Effector CD8-positive, alpha-beta T cell (primary cell): Measurements from ENCODE around the gene PBOV1.

ENCODE experiments used
- DNase-seq: peaks from one replicate; lab custom pipeline; 2025; lab: John Stamatoyannopoulos, UW
- total RNA-seq, 4 experiments: gene quantifications; one replicate each; lab custom pipeline; 2026; lab: John Stamatoyannopoulos, UW

The PBOV1 gene
- total RNA-seq, result 0 reads per million in 4 experiments

DNA sequence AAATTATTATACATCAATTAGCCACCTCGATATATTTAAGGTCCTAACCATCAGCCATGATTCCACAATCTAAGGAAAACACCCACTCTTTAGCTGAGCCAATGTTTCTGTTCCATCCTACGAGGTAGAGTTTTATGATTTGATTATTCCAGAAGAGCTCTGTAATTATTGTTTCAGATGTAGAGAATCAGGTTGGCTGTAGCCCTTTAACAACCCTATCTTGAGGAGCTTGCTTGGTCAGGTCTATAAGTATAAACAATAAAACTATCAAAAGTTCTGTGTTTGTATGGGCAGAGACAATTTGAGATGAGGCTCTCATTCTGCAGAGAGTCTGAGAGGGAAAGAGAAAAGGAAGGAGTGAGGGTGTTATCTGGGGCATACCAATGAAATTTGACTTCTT, at the start of gene PBOV1:
Gene PBOV1 (minus strand): TSS at position 43 of the 400 bp plus-strand sequence. CDS start 96 bp downstream, outside the sequence.
- DNase-seq, result no peak

DNA sequence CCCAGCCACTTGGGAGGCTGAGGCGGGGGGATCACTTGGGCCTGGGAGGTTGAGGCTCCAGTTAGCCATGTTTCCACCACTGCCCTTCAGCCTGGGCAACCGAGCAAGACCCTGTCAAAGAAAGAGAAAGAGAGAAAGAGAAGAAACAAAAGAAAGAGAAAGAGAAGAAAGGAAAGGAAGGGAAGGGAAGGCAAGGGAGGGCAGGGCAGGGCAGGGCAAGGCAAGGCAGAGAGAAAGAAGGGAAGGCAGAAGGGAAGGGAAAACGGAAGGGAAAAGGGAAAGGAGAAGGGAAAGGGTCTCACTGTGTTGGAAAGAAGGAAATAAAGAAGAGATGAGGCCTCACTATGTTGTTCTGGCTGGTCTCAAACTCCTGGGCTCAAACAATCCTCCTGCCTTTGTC, 47.8 kb upstream of the PBOV1 start:
- no peak for DNase-seq

DNA sequence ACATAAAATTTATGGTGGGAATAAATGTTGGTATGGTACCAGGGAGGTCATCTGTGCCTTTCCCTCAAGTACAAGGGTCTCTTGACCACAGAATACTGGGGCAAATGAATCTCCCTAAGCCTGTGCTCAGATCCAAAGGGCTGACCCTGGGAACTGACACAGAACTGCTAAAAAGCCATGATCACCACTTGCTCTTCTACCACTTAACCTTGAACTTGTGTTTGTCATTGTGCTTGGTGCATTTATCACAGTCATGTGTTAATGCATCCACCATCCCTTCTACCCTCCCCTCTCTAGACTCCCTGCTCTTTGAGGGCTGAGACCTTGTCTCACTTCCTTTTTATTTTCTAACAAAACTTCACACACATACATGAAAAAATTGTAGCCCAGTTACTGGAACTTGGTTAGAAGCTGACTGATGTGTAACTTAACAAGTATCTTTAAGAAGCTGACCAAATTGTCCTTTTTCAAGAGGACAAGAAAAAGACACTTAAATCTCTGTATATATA, 46.1 kb upstream of the PBOV1 start:
- DNase-seq, result no peak

DNA sequence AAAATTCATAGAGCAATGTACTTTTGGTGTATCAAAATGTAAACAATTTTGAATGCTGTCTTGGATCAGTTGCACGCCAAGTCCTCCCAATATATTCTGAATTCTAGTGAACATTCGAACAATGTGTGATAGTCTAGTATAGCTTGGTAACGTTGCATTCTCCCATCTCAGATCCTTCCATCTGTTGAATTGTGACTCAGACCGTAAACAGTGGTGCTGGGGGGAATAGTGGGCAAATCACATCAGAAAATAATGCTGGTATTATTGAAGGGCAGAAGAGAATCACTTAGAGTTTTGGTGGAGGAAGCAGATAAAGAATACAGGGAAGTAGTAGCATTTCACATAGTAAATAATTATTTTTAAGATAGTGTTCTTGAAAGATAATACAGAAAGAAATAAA, 45.7 kb upstream of the PBOV1 start:
- no peak for DNase-seq

DNA sequence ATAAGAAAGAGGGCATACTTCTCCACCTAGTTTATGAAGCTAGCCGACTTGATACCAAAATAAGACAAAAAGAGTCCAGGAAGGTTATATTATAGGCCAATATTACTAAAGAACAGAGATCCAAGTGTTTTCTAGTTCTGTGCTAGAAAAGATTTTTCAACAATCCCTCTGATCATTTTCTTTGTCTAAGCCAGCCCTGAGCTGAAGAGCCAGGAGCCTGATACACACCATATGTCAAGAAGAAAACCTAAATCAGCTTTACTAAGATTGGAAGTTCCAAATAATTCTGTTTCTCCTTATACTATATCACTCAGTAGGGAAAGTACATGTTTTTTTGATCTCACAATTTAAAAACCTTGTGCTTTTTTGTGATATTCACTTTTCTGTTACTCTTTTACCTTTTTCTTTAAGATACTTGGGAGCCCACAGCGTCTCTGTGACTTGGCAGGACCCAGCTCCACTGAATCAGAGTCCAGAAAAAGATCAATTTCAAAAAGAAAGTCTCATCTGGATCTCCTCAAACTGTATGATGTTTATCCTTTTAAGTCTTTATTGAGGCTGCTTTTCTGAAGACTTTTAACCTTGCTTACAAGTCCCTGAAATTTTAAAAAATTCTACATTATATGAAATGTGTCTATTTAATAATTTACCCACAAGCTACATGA, 43.0 kb upstream of the PBOV1 start:
- no peak for DNase-seq

DNA sequence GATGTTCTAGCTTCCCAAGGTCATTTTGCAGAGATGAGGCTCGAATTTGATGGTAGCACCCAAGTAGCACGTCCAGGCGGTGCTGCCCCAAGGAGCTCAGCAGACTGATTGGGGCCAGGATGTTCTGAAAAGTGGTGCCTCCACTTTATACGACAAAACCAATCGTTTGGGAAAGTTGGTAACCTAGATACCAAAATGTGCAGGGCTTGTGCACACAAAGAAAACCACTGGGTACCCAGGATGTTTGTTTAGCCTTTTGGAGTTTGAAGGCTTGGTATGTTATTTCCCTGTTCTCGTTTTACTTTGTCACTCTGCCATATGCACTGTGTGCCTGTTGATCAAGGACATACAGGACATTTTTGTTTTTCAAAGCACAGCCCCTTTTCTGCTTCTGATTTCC, 40.7 kb upstream of the PBOV1 start:
- DNase-seq, result no peak

DNA sequence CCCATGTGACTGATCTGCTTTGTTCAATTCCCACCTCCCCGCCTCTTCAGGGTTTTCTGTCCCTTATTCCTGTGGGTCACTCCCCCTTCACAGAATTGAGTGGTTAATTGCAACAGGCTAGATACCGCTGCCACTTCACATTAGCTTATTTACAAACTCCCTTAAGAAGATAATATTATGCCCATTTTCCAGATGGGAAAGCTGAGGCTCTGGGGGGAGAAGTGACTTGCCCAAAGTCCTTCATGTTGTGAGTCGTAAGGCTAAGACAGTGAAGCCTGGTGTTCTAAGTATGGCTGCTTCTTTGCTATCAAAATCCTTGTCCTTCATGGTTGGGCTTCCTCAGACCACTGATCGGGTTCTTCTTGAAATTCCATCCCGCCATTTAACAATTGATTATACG, 39.9 kb upstream of the PBOV1 start:
- no peak for DNase-seq

DNA sequence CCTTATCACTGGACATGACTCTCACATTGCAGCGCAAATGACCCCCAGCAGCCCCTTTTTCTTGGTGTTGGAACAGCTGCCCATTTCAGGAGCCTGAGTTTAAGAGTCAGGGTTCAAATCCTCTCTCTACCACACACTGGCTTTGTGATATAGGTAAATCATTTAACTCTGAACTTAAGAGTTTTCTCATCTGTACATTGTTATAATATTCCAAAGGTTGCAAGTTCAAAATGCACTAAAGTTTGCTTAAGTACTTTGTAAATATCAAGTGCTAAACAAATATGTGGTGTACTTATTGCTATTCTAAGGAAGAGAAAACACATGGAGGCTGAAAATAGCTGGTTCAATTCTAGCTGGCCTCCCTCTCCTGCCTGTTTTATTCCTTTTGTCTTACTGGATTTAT, 39.3 kb upstream of the PBOV1 start:
- DNase-seq, result no peak

DNA sequence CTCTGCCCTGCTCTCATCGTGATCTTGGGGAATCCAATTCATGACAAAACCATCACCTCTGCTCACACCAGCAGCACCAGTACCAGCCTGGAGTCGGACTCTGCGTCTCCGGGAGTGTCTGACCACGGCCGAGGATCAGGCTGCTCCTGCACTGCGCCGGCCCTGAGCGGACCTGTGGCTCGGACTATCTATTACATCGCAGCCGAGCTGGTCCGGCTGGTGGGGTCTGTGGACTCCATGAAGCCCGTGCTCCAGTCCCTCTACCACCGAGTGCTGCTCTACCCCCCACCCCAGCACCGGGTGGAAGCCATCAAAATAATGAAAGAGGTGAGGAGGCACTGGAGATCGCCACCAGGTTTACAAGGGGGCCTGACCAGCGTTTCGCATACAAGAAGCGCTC, 37.2 kb upstream of the PBOV1 start:
- DNase-seq, result no peak

DNA sequence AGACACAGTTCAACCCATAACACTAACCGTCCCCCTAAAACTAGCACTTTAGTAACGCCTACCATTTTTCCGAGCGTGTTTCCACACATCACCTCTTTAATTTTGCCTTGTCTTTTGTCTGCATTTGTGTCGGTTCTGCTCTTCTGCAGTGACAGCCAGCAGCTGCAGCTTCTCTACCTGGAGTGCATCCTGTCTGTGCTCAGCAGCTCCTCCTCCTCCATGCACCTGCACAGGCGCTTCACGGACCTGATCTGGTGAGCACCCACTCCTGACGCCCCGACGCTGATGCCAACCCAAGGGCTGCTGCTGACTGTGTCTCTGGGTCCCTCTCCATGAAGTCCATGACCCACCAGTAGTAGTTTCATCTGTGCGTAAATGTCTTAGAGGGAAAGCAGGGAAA, 35.4 kb upstream of the PBOV1 start:
- no peak for DNase-seq

DNA sequence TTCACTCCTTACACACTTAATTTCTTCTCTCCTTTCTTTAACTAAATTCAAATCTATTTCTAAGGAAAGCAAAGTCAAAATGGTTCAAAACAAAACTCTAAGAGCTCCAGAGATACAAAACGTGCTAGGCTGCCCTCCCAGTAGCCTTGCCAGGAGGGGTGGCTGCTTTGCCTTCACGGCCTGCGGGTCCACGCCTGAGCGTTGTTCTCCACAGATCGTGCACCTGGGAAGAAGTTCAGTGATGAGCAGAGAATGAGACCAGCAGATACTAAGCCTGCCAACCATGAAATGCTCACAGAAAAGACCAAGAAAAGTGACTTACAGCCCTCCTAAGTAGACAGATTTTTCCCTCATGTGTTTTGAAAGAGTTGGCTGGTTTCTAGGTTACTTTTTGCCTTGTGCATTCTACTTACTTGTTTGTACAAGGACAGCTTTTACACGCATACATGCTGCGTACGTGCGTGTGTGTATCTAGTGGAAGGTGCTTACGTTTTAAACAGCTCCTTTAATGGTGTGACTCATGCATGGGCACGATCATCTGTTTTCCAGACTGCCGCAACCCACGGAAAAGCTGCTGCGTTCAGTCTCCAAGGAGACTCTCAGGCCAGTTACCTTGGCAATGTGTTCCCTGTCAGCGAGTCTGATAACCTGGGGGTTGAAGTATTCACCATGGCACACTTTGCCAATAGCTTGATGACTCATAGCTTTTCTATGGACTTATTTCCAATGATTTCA, 32.4 kb upstream of the PBOV1 start:
- DNase-seq, result no peak

DNA sequence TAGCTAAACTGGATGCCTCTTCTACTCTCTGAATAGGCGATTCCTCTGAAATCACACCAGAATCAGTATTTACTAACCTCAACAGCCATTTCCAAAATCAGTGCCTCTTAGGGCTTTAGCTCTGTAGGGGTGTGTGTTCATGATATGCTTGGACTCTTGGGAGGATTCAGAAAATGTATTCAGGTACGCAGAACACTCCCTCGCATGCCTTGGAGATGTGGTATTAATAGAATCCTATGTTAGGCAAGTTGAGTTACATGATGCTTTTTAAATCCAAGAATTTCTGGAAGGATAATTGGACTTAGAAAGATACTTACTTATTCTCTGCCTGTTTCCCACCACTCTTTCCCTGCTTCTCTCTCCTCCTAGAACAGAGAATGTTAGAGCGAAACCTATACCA, 31.8 kb upstream of the PBOV1 start:
- no peak for DNase-seq

DNA sequence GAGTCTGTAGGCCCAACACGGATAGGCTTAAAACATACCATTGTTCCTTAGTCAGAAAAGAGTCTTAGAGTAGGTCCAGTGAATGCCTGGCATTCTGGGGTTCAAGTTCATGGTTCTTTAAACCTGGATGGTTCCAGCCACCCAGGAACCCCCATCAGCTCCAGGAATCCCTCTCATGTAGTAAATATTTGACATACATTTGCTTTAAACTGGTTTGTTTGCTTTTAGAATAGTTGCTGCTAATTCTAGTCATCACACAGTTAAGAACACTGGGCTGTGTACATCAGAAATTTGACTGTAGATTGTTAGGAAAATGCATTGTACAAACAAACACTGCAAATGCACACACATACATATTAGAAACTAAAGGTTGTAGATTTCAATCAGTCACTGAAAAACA, 30.6 kb upstream of the PBOV1 start:
- no peak for DNase-seq

DNA sequence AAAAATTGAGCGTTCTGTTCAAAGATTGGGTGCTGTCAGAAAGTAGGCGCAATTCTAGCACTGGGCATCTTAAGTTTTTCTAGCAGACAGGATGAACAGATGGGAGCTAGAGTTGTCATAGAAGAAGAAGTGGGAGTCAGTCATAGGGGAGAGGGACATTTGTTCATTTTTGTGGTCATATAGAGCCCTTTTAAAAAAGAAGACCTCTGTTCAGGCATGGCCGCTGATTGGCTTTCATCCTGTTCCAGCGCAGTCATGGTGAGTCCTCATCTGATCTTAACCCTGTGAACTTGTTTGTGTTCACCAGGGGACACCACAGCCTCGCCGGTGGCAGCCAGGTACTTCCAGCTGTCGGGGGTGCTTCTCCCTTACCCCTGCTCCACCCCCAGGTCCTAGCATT, 29.7 kb upstream of the PBOV1 start:
- no peak for DNase-seq

DNA sequence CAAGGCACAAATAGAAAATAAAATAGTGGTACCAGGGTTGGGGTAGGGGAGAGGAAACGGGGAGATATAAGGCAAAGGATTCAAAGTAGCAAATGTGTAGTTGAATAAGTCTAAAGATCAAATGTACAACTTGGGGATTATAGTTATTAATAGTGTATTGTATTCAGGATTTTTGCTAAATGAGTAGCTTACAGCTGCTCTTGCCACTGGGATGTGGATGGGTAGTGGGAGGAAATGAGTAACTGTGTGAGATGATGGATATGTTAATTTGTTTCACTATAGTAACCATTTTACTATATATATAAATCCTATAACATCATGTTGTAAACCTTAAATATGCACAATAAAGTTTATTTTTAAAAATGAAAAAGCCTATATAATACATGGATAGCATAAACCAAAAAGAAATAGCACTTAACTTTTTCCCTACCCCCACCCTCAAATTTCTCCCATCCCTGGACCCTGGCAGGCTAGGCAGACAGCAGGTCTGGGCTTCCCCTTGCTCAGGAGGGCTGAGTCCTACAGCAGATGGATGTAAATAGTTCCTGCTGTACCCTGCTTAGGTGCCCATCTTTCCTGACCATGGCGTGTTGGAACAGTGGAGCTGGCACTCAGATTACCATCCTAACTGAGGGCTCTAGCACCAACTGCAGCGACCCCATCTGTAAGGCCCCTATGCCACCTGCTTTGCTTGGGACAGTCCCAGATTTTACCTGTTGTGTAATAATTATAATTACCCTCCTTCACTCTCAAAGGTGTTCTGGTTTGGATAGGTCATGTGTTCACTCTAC, 28.6 kb upstream of the PBOV1 start:
- DNase-seq, result no peak

DNA sequence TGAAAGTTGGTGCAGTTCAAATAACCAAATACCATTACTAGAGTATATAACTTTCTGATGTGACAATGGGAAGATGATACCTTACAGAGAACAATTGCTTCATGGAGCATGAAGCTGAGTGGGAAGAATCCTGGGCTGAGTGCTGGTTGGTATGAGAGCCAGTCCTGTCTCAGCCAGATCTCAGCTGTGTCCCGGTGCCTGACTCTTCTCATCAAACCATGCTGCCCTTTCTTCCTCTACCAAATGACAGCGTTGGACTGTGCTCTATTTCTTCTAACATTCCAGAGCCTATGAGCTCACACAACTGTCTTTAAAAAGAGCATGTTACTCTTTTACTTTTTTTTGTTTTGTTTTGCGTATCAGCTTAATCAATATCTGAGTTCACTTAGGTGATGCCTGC, 27.5 kb upstream of the PBOV1 start:
- no peak for DNase-seq

DNA sequence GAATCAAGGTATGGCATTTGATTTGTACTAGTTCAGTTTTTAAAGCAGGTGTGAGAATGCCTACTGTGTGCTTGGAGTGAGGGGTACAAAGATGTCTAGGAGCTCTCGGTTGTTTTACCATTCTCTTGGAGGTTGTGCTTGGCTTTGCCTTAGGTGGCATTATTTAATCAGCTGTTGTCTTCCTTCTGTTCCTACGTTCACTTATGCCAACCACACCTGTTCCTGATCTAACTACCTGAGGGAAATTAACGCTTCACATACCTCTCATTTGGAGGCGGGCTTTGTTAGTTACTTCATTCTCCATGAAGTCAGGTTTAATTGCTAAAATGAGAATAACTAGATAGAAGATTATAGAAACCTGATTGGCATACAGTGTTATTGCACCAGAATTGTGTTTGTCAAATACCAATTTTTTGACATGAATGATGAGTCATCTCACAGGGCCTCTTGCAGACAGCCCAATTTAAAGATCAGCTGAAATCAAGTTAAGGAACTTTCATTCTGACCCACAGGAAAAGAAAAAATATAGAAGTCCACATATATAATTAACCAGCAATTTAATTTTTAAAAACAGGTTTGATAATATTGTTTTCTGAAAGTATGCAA, 24.8 kb upstream of the PBOV1 start:
- no peak for DNase-seq

DNA sequence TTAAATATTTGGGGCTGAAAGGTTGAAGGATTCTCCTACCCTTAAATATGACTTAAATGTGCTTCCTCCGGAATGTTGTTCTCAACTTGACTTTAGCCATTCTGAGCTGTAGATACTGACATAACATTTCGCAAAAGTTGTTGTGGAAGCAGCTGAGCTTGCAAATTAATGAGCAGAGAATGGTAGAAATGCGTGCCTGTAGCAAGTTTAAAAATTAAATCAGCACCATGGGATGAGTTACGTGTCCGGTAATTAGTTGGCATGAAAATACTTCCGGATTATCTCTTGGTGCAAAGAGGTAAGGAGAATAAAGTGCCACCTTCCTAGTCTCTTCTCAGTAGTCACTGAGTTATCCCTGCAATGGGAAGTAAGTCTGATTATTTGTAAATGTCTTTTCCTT, 23.6 kb upstream of the PBOV1 start:
- DNase-seq, result no peak

DNA sequence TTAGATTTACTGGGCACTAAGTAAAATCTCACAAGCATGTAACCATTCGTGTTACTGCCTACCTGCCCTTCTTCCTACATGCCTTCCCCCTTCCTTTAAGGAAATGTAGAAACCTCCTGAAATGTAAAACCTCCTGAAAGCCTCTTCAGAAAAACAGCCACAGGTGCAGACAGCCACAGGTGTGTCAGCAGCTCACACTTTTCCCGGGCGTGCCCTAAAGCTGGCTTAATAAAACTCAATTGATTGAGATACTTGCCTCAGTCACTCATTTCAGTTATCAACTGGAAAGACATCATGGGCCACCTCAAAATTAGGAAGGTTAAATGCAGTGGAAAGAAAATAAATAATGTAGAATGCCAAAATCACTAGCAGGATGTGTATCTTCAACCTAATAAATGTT, 23.1 kb upstream of the PBOV1 start:
- DNase-seq, result no peak

DNA sequence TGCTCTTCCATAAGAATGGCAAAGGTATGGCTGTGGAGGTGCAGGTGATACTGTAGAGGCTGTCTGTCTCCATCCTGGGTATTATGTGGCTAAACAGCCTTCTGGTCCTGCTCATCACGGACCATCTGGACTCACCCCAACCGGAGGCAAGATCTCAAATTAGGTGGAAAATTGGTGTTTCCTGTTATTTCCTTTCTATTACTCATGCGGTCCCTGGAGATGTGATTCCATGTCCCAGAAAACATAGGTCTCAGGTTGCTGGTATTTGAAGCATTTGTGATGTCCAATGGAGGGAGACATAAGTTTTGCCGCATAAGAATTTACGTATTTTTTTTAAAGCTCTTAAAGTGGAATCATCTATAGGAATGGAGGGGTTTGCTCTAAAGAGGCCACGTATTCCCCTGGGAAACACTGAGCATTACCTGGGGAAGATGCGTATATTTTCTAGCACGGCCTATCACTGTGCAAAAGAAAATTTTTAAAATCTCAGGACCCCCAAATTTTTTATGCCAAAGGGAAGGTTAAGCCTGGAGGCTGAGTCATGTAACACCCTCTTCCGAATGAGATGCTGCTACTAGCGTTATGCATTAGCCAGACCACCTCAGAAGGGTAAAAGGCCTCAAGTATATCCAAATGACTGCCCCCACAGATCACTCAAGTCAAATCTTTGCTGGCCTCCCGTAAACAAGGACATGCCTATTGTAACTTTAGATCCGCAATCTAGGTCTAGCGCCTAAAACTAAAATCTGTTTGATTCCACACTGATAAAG, 22.4 kb upstream of the PBOV1 start:
- no peak for DNase-seq

DNA sequence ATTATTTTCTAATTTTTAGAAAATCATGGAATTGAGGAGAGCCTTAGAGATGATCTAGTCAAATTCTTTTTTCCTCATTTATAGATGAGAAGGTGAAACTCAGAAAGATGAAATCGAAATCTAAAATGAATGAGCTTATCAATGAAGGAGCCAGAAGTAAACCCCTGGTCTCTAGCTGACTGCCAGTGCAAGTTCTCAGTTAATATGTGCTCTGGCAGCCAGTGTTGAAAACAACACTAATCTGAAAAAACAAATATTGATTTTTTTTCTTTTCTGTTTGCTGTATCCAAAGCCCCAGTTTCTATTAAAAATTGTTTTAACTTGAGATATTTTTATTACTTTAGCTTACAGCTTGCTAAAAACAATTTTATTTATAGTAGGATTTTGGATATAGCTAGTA, 21.5 kb upstream of the PBOV1 start:
- DNase-seq, result no peak

DNA sequence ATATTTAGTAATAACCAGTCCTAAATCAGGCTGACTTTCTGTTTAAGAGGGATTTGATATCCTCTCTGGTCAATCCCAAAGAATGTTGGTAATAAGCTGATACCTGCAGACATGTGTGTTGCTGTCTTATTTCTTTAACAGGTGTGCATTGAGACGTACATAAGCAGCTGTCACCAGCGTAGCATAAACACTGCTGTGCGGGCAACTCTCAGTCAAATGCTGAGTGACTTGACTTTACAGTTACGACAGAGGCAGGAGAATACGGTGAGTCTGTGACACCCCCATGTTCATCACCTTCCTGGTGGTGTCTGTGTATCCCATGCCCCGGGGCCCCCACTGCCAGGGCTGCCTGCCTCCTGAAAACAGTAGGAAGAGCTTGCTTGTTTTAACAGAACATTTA, 20.1 kb upstream of the PBOV1 start:
- DNase-seq, result no peak
